22Rv1 (cell line): Measurements from ENCODE around the gene NDUFA13.

Experiments used
- CTCF ChIP-seq: fragments of 450-650 bp; IDR thresholded peaks from 2 replicates; pipeline ENCODE4 v1.5.1; 2017; ENCODE audit warnings: mild to moderate bottlenecking
- ZFX ChIP-seq: fragments of 450-650 bp; IDR thresholded peaks from 2 replicates; pipeline ENCODE4 v1.6.1; 2017; ENCODE audit warnings: antibody characterized with exemption, borderline replicate concordance

- no peak for TF ChIP-seq CTCF
- TF ChIP-seq ZFX, result no peak
Observed at GRCh38 chr19:19493841-19494546, 22.0 kb upstream of the NDUFA13 start.
